H9 (cell line): ENCODE measurements around the gene KAZN. TPM values are rescaled to one million over a fixed set of nuclear protein-coding genes. Genes with fewer than 3 reads are reported as not detected.

Experiments
- DNase-seq: peaks from one replicate; pipeline ENCODE4 v3.0.0-alpha.2; 2017
- H2AFZ ChIP-seq: one replicate; pipeline ENCODE4 v1.6.1; 2013; ENCODE audit warnings: mild to moderate bottlenecking, low read length, control low read depth, moderate library complexity
- H2AK5ac ChIP-seq: 2 replicates; pipeline ENCODE4 v1.6.1; 2013; ENCODE audit warnings: low read length, control low read depth, mixed read lengths; ENCODE audit not compliant: insufficient read length
- H2BK120ac ChIP-seq: one replicate; pipeline ENCODE4 v1.6.1; 2013; ENCODE audit warnings: low read depth, mild to moderate bottlenecking, low read length, control low read depth, inconsistent platforms; ENCODE audit not compliant: poor library complexity, severe bottlenecking
- H2BK12ac ChIP-seq: 2 replicates; pipeline ENCODE4 v1.6.1; 2013; ENCODE audit warnings: low read length, control low read depth, mixed read lengths, low read depth; ENCODE audit not compliant: insufficient read length
- H2BK15ac ChIP-seq: 2 replicates; pipeline ENCODE4 v1.6.1; 2013; ENCODE audit warnings: low read depth, low read length, control low read depth
- H2BK20ac ChIP-seq: one replicate; pipeline ENCODE4 v1.6.1; 2013; ENCODE audit warnings: low read depth, mild to moderate bottlenecking, low read length, control low read depth, inconsistent platforms; ENCODE audit not compliant: poor library complexity, severe bottlenecking
- H2BK5ac ChIP-seq: 2 replicates; pipeline ENCODE4 v1.6.1; 2013; ENCODE audit warnings: low read length, control low read depth, mixed read lengths; ENCODE audit not compliant: insufficient read length
- H3K14ac ChIP-seq: 2 replicates; pipeline ENCODE4 v1.6.1; 2013; ENCODE audit warnings: low read length, control low read depth; ENCODE audit not compliant: insufficient read depth
- H3K18ac ChIP-seq: 2 replicates; pipeline ENCODE4 v1.6.1; 2013; ENCODE audit warnings: low read depth, mild to moderate bottlenecking, mixed read lengths, low read length, control low read depth; ENCODE audit not compliant: insufficient read length
- H3K23ac ChIP-seq: 2 replicates; pipeline ENCODE4 v1.6.1; 2013; ENCODE audit warnings: low read length, control low read depth, mixed read lengths, low read depth; ENCODE audit not compliant: insufficient read length
- H3K23me2 ChIP-seq: 2 replicates; pipeline ENCODE4 v1.6.1; 2013; ENCODE audit warnings: low read depth, mild to moderate bottlenecking, mixed read lengths, low read length, control low read depth; ENCODE audit not compliant: insufficient read length, poor library complexity, severe bottlenecking
- H3K27ac ChIP-seq: 2 replicates; pipeline ENCODE4 v1.5.1; 2013; ENCODE audit warnings: low read length, control low read depth, mixed read lengths, low read depth; ENCODE audit not compliant: insufficient read length
- H3K27me3 ChIP-seq: 2 replicates; pipeline ENCODE4 v1.6.1; 2013; ENCODE audit warnings: low read length, control low read depth, inconsistent platforms; ENCODE audit not compliant: insufficient read depth
- H3K4ac ChIP-seq: 2 replicates; pipeline ENCODE4 v1.6.1; 2013; ENCODE audit warnings: low read depth, mild to moderate bottlenecking, control low read depth, inconsistent platforms, low read length, moderate library complexity
- H3K4me1 ChIP-seq: 2 replicates; pipeline ENCODE4 v1.6.1; 2013; ENCODE audit warnings: low read length, control low read depth, inconsistent platforms; ENCODE audit not compliant: insufficient read depth
- H3K4me2 ChIP-seq: 2 replicates; pipeline ENCODE4 v1.6.1; 2013; ENCODE audit warnings: low read length, control low read depth, mixed read lengths; ENCODE audit not compliant: insufficient read length, insufficient read depth
- H3K56ac ChIP-seq: 2 replicates; pipeline ENCODE4 v1.6.1; 2013; ENCODE audit warnings: low read depth, mild to moderate bottlenecking, mixed read lengths, low read length, control low read depth; ENCODE audit not compliant: insufficient read length
- H3K79me1 ChIP-seq: 2 replicates; pipeline ENCODE4 v1.6.1; 2013; ENCODE audit warnings: low read depth, mild to moderate bottlenecking, moderate library complexity, low read length, control low read depth, inconsistent platforms; ENCODE audit not compliant: insufficient read depth, poor library complexity, severe bottlenecking
- H3K79me2 ChIP-seq: 2 replicates; pipeline ENCODE4 v1.6.1; 2013; ENCODE audit warnings: low read length, control low read depth, inconsistent platforms; ENCODE audit not compliant: insufficient read depth
- H3K9ac ChIP-seq: 2 replicates; pipeline ENCODE4 v1.6.1; 2013; ENCODE audit warnings: low read length, control low read depth, mixed read lengths; ENCODE audit not compliant: insufficient read length; ENCODE audit errors: extremely low read depth
- H3K9me3 ChIP-seq: one replicate; pipeline ENCODE4 v1.6.1; 2013; ENCODE audit warnings: low read depth, low read length, inconsistent platforms; ENCODE audit not compliant: control insufficient read depth
- H3T11ph ChIP-seq: one replicate; pipeline ENCODE4 v1.6.1; 2013; ENCODE audit warnings: mild to moderate bottlenecking, low read length, control low read depth, inconsistent platforms
- H4K20me1 ChIP-seq: one replicate; pipeline ENCODE4 v1.6.1; 2013; ENCODE audit not compliant: control insufficient read depth, insufficient read length, insufficient read depth
- H4K5ac ChIP-seq: 2 replicates; pipeline ENCODE4 v1.6.1; 2013; ENCODE audit warnings: low read depth, mild to moderate bottlenecking, mixed read lengths, low read length, control low read depth; ENCODE audit not compliant: insufficient read length
- H4K8ac ChIP-seq: replicated peaks from 2 replicates; pipeline ENCODE4 v1.6.1; 2013; ENCODE audit warnings: low read length, control low read depth, mixed read lengths, low read depth; ENCODE audit not compliant: insufficient read length
- H4K91ac ChIP-seq: 2 replicates; pipeline ENCODE4 v1.6.1; 2013; ENCODE audit warnings: low read depth, mild to moderate bottlenecking, moderate library complexity, mixed read lengths, low read length, control low read depth; ENCODE audit not compliant: insufficient read length
- H3K27ac Mint-ChIP-seq, 3 experiments: 2 replicates in 2 of 3; 3 replicates in 1 of 3; pipeline ENCODE4 v1.8.0; 2020 to 2021; ENCODE audit warnings: mixed read lengths in 3 of 3, mild to moderate bottlenecking in 1 of 3, moderate library complexity in 1 of 3
- H3K27me3 Mint-ChIP-seq: 2 replicates; pipeline ENCODE4 v1.8.0; 2021; ENCODE audit warnings: low read depth, mild to moderate bottlenecking, moderate library complexity, mixed read lengths
- H3K36me3 Mint-ChIP-seq, 3 experiments: 2 replicates in 2 of 3; 3 replicates in 1 of 3; pipeline ENCODE4 v1.8.0; 2020 to 2021; ENCODE audit warnings: low read depth in 3 of 3, mixed read lengths in 3 of 3; ENCODE audit not compliant: insufficient read depth in 1 of 3
- H3K4me1 Mint-ChIP-seq, 2 experiments: 2 replicates each; pipeline ENCODE4 v1.8.0; 2020; ENCODE audit warnings: mixed read lengths in 2 of 2
- H3K4me3 Mint-ChIP-seq, 2 experiments: 2 replicates in 1 of 2; 3 replicates in 1 of 2; pipeline ENCODE4 v1.8.0; 2020 to 2021; ENCODE audit warnings: mild to moderate bottlenecking in 2 of 2, mixed read lengths in 2 of 2, moderate library complexity in 1 of 2
- H3K9me3 Mint-ChIP-seq, 2 experiments: 2 replicates in 1 of 2; 3 replicates in 1 of 2; pipeline ENCODE4 v1.8.0; 2020; ENCODE audit warnings: mild to moderate bottlenecking in 2 of 2, mixed read lengths in 2 of 2, moderate library complexity in 1 of 2
- WGBS: extraction: QIAGEN DNeasy Blood & Tissue Kit; methylation state at CpG from one replicate; pipeline ENCODE4 v1.1.7; 2013; ENCODE audit warnings: missing lambda C conversion rate, low lambda C conversion rate, mixed read lengths; ENCODE audit not compliant: insufficient read length; ENCODE audit errors: extremely low coverage; 5-methylcytosine and 5-hydroxymethylcytosine counted together
- total RNA-seq: library from RNA; stranded (reverse); gene quantifications from 2 replicates; pipeline ENCODE4 v1.2.1, GENCODE V29; 2021
- TF ChIP-seq, protein P1 (sequence below): fragments of 200-600 bp; sonication (generic); conservative IDR thresholded peaks from 3 replicates; pipeline ENCODE4 v1.8.0; 2021; ENCODE audit warnings: antibody characterized with exemption, mild to moderate bottlenecking

Gene KAZN
- total RNA-seq, 1 experiment from 2014 or later, result 7.6 TPM

DNA sequence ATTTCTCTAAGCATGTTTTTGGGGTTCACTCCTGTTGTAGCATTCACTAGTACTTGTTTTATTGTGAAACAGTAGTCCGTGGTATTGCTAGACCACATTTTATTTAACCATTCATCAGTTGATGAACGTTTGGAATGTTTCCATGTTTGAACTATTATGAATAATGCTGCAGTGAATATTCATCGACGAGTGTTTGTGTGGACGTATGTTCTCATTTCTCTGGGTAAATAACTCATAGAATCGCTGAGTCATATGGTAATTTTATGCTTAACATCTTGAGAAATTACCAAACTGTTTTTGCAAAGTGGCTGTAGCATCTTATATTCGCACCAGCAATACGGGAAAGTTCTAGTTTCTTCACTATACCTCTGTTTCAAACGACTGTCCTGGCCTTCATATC, 28.0 kb upstream of the KAZN start:
- Histone ChIP-seq H3K4me2 (no peak overlapping the region), H4K20me1 (no peaks in the 10 kb centered on the region), H2AFZ (no peak overlapping the region), H3K79me2 (no peaks in the 10 kb centered on the region), H4K8ac (no peak overlapping the region), H3K79me1 (no peaks in the 10 kb centered on the region), H3K23me2 (no peaks in the 10 kb centered on the region), H3K9me3 (no peaks in the 10 kb centered on the region), H2BK5ac (no peak overlapping the region), H3K4me1 (no peaks in the 10 kb centered on the region), H3K27me3 (no peaks in the 10 kb centered on the region), H4K91ac (no peak overlapping the region), H2BK15ac (no peak overlapping the region), H4K5ac (no peak overlapping the region), H3T11ph (no peak overlapping the region), H2BK20ac (no peak overlapping the region), H2BK12ac (no peak overlapping the region), H2BK120ac (no peak overlapping the region), H3K23ac (no peak overlapping the region), H3K14ac (no peak overlapping the region), H3K18ac (no peak overlapping the region), H3K9ac (no peak overlapping the region), H3K27ac (no peak overlapping the region), H3K4ac (no peak overlapping the region), H2AK5ac (no peak overlapping the region), H3K56ac (no peak overlapping the region)
- peaks cover 7 to 9% of the 10 kb centered on the region in 2 experiments for H3K4me1 Mint-ChIP-seq
- no CpG with 5 or more reads among the region's 9 CpGs for whole genome bisulfite sequencing
- H3K27ac Mint-ChIP-seq, result no peak overlapping the region
- peaks cover 0 to 12% (median 0%) of the 10 kb centered on the region in 3 experiments; a peak in 1 of 7 replicates for H3K36me3 Mint-ChIP-seq
- H3K4me3 Mint-ChIP-seq, result no peak overlapping the region
- peaks cover 14 to 15% of the 10 kb centered on the region in 2 experiments; a peak in 3 of 5 replicates for H3K9me3 Mint-ChIP-seq
- H3K27me3 Mint-ChIP-seq, result peaks cover 9% of the 10 kb centered on the region
- DNase-seq, result no peak
- TF ChIP-seq, protein P1, sequence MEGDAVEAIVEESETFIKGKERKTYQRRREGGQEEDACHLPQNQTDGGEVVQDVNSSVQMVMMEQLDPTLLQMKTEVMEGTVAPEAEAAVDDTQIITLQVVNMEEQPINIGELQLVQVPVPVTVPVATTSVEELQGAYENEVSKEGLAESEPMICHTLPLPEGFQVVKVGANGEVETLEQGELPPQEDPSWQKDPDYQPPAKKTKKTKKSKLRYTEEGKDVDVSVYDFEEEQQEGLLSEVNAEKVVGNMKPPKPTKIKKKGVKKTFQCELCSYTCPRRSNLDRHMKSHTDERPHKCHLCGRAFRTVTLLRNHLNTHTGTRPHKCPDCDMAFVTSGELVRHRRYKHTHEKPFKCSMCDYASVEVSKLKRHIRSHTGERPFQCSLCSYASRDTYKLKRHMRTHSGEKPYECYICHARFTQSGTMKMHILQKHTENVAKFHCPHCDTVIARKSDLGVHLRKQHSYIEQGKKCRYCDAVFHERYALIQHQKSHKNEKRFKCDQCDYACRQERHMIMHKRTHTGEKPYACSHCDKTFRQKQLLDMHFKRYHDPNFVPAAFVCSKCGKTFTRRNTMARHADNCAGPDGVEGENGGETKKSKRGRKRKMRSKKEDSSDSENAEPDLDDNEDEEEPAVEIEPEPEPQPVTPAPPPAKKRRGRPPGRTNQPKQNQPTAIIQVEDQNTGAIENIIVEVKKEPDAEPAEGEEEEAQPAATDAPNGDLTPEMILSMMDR, result no peak
